Measurements from ENCODE around the gene NLGN1.

NLGN1 gene

DNA sequence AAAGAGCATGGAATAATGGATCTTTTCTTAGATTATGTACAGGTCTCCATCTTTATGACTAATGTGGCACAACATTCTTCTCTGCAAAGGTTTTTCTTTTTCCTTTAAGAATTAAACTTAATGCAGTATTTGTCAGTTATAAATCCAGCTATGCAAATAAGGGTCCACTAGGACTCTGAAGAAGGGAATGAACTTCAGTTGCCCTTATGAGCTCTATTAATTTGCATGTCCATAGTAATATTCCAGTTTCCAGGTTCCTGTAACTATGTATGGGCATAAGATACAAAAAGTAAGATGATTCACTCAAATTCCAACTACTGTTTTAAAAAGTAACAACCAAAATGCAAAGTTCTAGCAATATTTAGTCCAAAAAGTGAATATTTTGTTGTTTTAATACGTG lies 337.4 kb downstream of the NLGN1 start:
- no peak for TF ChIP-seq POLR2AphosphoS5 (IDR thresholded peaks at IDR 0.05; ENCODE audit: low read depth, low read length)
- TF ChIP-seq SIN3A (IDR thresholded peaks at IDR 0.05; ENCODE audit: borderline replicate concordance, insufficient read depth, low read length), result no peak
- TF ChIP-seq FOXP2 (optimal IDR thresholded peaks at IDR 0.05; ENCODE audit: borderline replicate concordance, extremely low read depth, extremely low read length, insufficient read depth), result no peak
- no peak for TF ChIP-seq TAF1 (IDR thresholded peaks at IDR 0.05; ENCODE audit: borderline replicate concordance, insufficient read depth, low read length)

DNA sequence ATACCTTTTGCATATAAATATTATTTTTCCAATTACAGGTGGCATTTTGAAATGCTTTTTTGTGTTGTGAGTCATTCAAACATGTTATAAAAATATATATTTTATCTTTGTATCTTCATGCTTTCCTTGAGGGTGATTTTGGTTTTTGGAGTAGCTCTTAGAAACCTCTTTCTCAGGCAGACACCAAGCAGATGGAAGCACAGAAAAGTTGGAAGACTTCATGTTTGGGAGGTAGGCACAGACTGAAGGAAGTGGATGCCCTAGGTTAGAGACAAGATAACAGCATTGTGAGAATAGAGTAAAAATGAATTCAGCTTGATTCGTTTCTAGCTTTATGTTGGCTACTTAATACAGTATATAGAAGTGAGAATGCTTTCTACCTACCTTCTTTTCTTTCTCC lies 338.3 kb downstream of the NLGN1 start:
- TF ChIP-seq SIN3A (IDR thresholded peaks at IDR 0.05; ENCODE audit: borderline replicate concordance, insufficient read depth, low read length) (no peak), POLR2AphosphoS5 (IDR thresholded peaks at IDR 0.05; ENCODE audit: low read depth, low read length) (no peak), FOXP2 (optimal IDR thresholded peaks at IDR 0.05; ENCODE audit: borderline replicate concordance, extremely low read depth, extremely low read length, insufficient read depth) (no peak), TAF1 (IDR thresholded peaks at IDR 0.05; ENCODE audit: borderline replicate concordance, insufficient read depth, low read length) (no peak)
- TF ChIP-seq, protein P1, sequence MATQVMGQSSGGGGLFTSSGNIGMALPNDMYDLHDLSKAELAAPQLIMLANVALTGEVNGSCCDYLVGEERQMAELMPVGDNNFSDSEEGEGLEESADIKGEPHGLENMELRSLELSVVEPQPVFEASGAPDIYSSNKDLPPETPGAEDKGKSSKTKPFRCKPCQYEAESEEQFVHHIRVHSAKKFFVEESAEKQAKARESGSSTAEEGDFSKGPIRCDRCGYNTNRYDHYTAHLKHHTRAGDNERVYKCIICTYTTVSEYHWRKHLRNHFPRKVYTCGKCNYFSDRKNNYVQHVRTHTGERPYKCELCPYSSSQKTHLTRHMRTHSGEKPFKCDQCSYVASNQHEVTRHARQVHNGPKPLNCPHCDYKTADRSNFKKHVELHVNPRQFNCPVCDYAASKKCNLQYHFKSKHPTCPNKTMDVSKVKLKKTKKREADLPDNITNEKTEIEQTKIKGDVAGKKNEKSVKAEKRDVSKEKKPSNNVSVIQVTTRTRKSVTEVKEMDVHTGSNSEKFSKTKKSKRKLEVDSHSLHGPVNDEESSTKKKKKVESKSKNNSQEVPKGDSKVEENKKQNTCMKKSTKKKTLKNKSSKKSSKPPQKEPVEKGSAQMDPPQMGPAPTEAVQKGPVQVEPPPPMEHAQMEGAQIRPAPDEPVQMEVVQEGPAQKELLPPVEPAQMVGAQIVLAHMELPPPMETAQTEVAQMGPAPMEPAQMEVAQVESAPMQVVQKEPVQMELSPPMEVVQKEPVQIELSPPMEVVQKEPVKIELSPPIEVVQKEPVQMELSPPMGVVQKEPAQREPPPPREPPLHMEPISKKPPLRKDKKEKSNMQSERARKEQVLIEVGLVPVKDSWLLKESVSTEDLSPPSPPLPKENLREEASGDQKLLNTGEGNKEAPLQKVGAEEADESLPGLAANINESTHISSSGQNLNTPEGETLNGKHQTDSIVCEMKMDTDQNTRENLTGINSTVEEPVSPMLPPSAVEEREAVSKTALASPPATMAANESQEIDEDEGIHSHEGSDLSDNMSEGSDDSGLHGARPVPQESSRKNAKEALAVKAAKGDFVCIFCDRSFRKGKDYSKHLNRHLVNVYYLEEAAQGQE (IDR thresholded peaks at IDR 0.05; ENCODE audit: insufficient read depth in 1 of 2, low read depth in 2 of 2, low read length in 2 of 2), result no peak

DNA sequence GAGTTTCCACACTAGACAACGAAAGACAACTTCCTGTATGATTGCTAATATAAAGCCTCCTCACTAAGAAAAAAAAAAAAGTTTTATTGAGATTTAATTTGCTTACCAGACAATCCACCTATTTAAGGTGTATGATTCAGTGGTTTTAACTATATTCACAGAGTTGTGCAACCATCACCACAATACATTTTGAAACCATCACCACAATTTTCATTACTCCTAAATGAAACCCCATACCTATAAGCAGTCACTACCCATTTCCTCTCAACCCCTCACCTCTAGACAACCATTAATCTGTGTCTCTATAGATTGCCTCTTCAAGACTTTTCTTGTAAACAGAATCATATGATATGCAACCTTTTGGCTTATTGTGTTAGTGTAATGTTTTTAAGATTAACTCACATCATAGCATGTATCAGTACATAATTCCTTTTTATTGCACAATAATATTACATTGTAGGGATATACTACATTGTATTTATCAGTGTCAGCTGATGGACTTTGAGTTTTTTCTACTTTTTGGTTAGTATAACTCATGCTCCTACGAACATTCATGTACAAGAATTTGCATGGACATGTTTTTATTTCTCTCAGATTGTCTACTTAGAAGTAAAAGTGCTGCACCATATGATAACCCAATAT lies 339.7 kb downstream of the NLGN1 start:
- TF ChIP-seq FOXP2 (optimal IDR thresholded peaks at IDR 0.05; ENCODE audit: borderline replicate concordance, extremely low read depth, extremely low read length, insufficient read depth), result no peak
- TF ChIP-seq, protein P1 (IDR thresholded peaks at IDR 0.05; ENCODE audit: insufficient read depth in 1 of 2, low read depth in 2 of 2, low read length in 2 of 2), result no peak
- TF ChIP-seq TAF1 (IDR thresholded peaks at IDR 0.05; ENCODE audit: borderline replicate concordance, insufficient read depth, low read length), result no peak
- TF ChIP-seq POLR2AphosphoS5 (IDR thresholded peaks at IDR 0.05; ENCODE audit: low read depth, low read length), result no peak
- TF ChIP-seq SIN3A (IDR thresholded peaks at IDR 0.05; ENCODE audit: borderline replicate concordance, insufficient read depth, low read length), result no peak

DNA sequence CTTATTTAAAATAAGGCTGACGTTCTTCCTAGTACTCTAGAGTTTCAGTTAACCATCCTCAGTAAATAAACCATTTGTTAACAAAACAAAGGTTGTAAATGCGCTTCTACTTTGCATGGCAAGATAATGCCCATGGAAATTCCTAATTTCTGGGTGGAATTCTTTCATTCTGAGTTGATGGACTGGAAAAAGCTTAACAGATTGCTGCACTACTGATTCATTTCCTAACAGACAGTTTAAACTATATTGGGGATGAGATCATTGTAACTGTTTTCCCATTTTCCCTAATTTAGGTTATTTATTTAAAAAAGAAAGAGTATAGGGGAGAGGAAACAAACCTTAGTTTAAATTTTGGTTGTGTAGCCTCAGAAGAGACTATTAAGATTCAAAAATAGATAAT lies 342.2 kb downstream of the NLGN1 start:
- TF ChIP-seq FOXP2 (optimal IDR thresholded peaks at IDR 0.05; ENCODE audit: borderline replicate concordance, extremely low read depth, extremely low read length, insufficient read depth) (no peak), TAF1 (IDR thresholded peaks at IDR 0.05; ENCODE audit: borderline replicate concordance, insufficient read depth, low read length) (no peak)

DNA sequence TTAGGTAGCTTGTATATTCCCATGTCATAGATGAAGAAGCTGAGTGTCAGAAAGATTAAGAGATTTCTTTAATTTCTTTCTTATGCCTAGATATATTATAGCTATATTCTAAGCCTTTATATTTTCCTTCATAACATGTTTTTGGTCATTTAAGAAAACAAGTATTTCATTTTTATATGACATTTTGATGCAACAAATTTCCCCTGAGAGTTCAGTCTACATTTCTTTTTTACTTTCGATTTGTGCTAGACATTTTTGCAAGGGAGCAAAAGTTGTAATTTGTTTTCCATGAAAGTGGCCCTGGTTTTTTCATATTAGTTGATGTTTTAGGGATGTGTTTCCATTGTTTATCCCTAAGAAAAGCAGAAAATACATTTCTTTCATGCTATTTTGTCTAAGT lies 344.9 kb downstream of the NLGN1 start:
- TF ChIP-seq POLR2AphosphoS5 (IDR thresholded peaks at IDR 0.05; ENCODE audit: low read depth, low read length) (no peak), SIN3A (IDR thresholded peaks at IDR 0.05; ENCODE audit: borderline replicate concordance, insufficient read depth, low read length) (no peak)

DNA sequence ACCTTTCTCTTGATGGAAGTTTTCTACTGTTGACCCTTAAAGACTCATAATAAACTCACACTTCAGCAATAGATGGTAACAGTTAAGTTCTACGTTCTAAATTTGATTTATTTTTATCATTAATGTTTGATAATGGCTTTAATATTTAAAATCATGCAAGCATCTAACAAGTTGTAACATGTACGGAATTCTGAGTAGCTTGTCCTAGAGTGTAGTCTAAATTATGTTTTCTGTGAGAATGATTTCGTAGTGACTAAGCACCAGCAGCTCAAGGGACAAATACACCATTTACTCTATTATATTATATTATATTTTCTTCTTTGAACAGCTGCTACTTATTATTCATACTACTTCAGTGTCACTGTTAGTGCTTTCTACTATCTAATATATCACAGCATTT lies 345.6 kb downstream of the NLGN1 start:
- TF ChIP-seq FOXP2 (optimal IDR thresholded peaks at IDR 0.05; ENCODE audit: borderline replicate concordance, extremely low read depth, extremely low read length, insufficient read depth) (no peak), SIN3A (IDR thresholded peaks at IDR 0.05; ENCODE audit: borderline replicate concordance, insufficient read depth, low read length) (no peak), POLR2AphosphoS5 (IDR thresholded peaks at IDR 0.05; ENCODE audit: low read depth, low read length) (no peak), TAF1 (IDR thresholded peaks at IDR 0.05; ENCODE audit: borderline replicate concordance, insufficient read depth, low read length) (no peak)
- TF ChIP-seq, protein P1 (IDR thresholded peaks at IDR 0.05; ENCODE audit: insufficient read depth in 1 of 2, low read depth in 2 of 2, low read length in 2 of 2), result no peak
